Stimulated activated CD8-positive, alpha-beta memory T cell treated with anti-CD3 and anti-CD28 coated beads, Interleukin-4, amount 100 ng/mL, for 24 hours (primary cell): ENCODE results near the gene PTPRN2.
"Not testable (repeated sequence)": the region's sequence is repeated elsewhere in the genome, so short reads cannot be mapped to it uniquely, and the experiment has no call there.

Experiments
- DNase-seq: peaks from one replicate; pipeline ENCODE4 v3.0.0-alpha.2; 2020; ENCODE audit warnings: low read depth

The PTPRN2 gene

GRCh38 chr7:157751406-157751805 is 836.2 kb downstream of the PTPRN2 start:
- DNase-seq = no peak

- DNase-seq = no peak
These were observed 837.3 kb downstream of the PTPRN2 start for GRCh38 chr7:157750291-157750690.

GRCh38 chr7:157745721-157746709 is 841.6 kb downstream of the PTPRN2 start:
- DNase-seq = no peak

- DNase-seq = no peak
These were observed 842.6 kb downstream of the PTPRN2 start for GRCh38 chr7:157744786-157745601.

GRCh38 chr7:157743781-157744525 is 843.7 kb downstream of the PTPRN2 start:
- no peak for DNase-seq

GRCh38 chr7:157740251-157740798 is 847.3 kb downstream of the PTPRN2 start:
- no peak for DNase-seq

GRCh38 chr7:157739650-157740049 is 848.0 kb downstream of the PTPRN2 start:
- DNase-seq = no peak

GRCh38 chr7:157739031-157739430 is 848.6 kb downstream of the PTPRN2 start:
- no peak for DNase-seq

- DNase-seq = no peak
These were observed 849.6 kb downstream of the PTPRN2 start for GRCh38 chr7:157738066-157738460.

- DNase-seq = no peak
These were observed 850.2 kb downstream of the PTPRN2 start for GRCh38 chr7:157737151-157738065.

- DNase-seq = no peak
These were observed 851.3 kb downstream of the PTPRN2 start for GRCh38 chr7:157736341-157736740.

- no peak for DNase-seq
These were observed 851.8 kb downstream of the PTPRN2 start for GRCh38 chr7:157735826-157736225.

- no peak for DNase-seq
These were observed 852.7 kb downstream of the PTPRN2 start for GRCh38 chr7:157734676-157735640.

GRCh38 chr7:157733760-157734395 is 853.7 kb downstream of the PTPRN2 start:
- DNase-seq = not testable (repeated sequence)

GRCh38 chr7:157731126-157731525 is 856.5 kb downstream of the PTPRN2 start:
- DNase-seq = no peak

- DNase-seq = no peak
These were observed 857.0 kb downstream of the PTPRN2 start for GRCh38 chr7:157730614-157731013.

- DNase-seq = no peak
These were observed 858.1 kb downstream of the PTPRN2 start for GRCh38 chr7:157729566-157729965.

GRCh38 chr7:157727964-157728615 is 859.5 kb downstream of the PTPRN2 start:
- no peak for DNase-seq
